PC-9 (cell line): Measurements from ENCODE around the gene TUT4. TPM values are rescaled to one million over a fixed set of nuclear protein-coding genes. Genes with fewer than 3 reads are reported as not detected.

Experiments
- BruUV-seq: library from RNA; stranded (reverse); fragments of 400-500 nt; replicated peaks from 2 replicates; lab custom pipeline; 2021; lab: Mats Ljungman, UMichigan
- CTCF ChIA-PET: fragments of 300-600 bp; sonication (Branson Sonifier 250); formaldehyde crosslinking; loops from one replicate; lab custom pipeline; 2022; ENCODE audit warnings: antibody characterized with exemption; lab: Charles Lee
- POLR2A ChIA-PET: fragments of 300-600 bp; sonication (Branson Sonifier 250); formaldehyde crosslinking; loops from one replicate; lab custom pipeline; 2022; ENCODE audit warnings: antibody characterized with exemption; ENCODE audit not compliant: unreplicated experiment; lab: Charles Lee
- DNase-seq, 2 experiments: peaks; one replicate each; pipeline versions ENCODE4 v3.0.0 to v3.0.0-alpha.2; 2015 to 2022; ENCODE audit warnings: mixed read lengths in 1 of 2
- H2AFZ ChIP-seq: fragments of 200-600 bp; sonication (generic); 2 replicates; pipeline ENCODE4 v1.8.1; 2017; ENCODE audit warnings: antibody characterized with exemption
- H3F3A ChIP-seq: fragments of 200-600 bp; sonication (generic); 2 replicates; pipeline ENCODE4 v1.8.1; 2017; ENCODE audit warnings: antibody characterized with exemption, mild to moderate bottlenecking, low read depth; ENCODE audit not compliant: insufficient read depth
- H3K27ac ChIP-seq: fragments of 200-600 bp; sonication (generic); 2 replicates; pipeline ENCODE4 v1.6.1; 2016; ENCODE audit warnings: mixed run types
- H3K27me3 ChIP-seq: fragments of 200-600 bp; sonication (generic); 2 replicates; pipeline ENCODE4 v1.6.1; 2016; ENCODE audit warnings: low read depth, mixed run types; ENCODE audit not compliant: insufficient read depth
- H3K36me3 ChIP-seq: fragments of 200-600 bp; sonication (generic); 2 replicates; pipeline ENCODE4 v1.6.1; 2016; ENCODE audit warnings: low read depth, mixed run types
- H3K4me1 ChIP-seq: fragments of 200-600 bp; sonication (generic); replicated peaks from 2 replicates; pipeline ENCODE4 v1.6.1; 2016; ENCODE audit warnings: mixed run types; ENCODE audit not compliant: insufficient read depth
- H3K4me2 ChIP-seq: fragments of 200-600 bp; sonication (generic); 2 replicates; pipeline ENCODE4 v1.6.1; 2017; ENCODE audit warnings: mixed run types
- H3K4me3 ChIP-seq: fragments of 200-600 bp; sonication (generic); 2 replicates; pipeline ENCODE4 v1.6.1; 2016; ENCODE audit warnings: mixed run types
- H3K79me2 ChIP-seq: fragments of 200-600 bp; sonication (generic); 2 replicates; pipeline ENCODE4 v1.6.1; 2017; ENCODE audit warnings: low read depth, mixed run types
- H3K9me2 ChIP-seq: fragments of 200-600 bp; sonication (generic); 2 replicates; pipeline ENCODE4 v1.8.1; 2017; ENCODE audit warnings: mild to moderate bottlenecking; ENCODE audit not compliant: insufficient read depth
- H3K9me3 ChIP-seq: fragments of 200-600 bp; sonication (generic); 2 replicates; pipeline ENCODE4 v1.8.1; 2016; ENCODE audit warnings: low read depth; ENCODE audit not compliant: insufficient read depth
- H4K20me1 ChIP-seq: fragments of 200-600 bp; sonication (generic); 2 replicates; pipeline ENCODE4 v1.8.1; 2017; ENCODE audit not compliant: insufficient read depth
- CTCF ChIP-seq: fragments of 200-600 bp; sonication (generic); conservative IDR thresholded peaks from 2 replicates; pipeline ENCODE4 v1.6.1; 2017; ENCODE audit warnings: mixed run types, antibody characterized with exemption, mild to moderate bottlenecking, moderate library complexity
- EZH2 ChIP-seq: fragments of 200-600 bp; sonication (generic); IDR thresholded peaks from 2 replicates; pipeline ENCODE4 v1.8.0; 2017; ENCODE audit warnings: antibody characterized with exemption, low read depth
- intact Hi-C: fragments of 100-400 bp; cut with micrococcal nuclease; formaldehyde crosslinking; loops from one replicate; pipeline ENCODE4 v1.10.0; 2022; ENCODE audit not compliant: unreplicated experiment
- total RNA-seq: library from RNA; stranded (reverse); gene quantifications from 2 replicates; pipeline ENCODE4 v1.2.3, GENCODE V29; 2021

TUT4 gene
- total RNA-seq, 1 experiment from 2014 or later, result 78.3 TPM

DNA sequence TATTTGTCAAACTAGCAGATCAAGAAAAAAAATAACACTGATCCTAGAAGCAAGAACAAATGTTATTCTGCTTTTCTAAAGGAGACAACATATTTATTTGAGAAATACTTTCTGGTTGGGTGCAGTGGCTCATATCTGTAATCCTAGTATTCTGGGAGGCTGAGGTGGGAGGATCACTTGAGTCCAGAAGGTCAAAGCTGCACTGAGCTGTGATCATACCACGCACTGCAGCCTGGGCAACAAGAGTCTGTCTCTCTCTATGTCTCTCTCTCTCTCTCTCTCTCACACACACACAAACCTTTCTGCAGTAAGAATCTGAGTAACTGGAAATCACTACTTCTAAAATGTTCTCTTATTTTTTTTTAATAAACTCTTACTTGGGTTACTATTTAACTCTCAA is 117.2 kb downstream of the TUT4 start:
- Histone ChIP-seq H3K4me2 (no peak overlapping the region), H3K9me2 (no peaks in the 10 kb centered on the region), H3K27ac (no peak overlapping the region), H3K4me3 (no peak overlapping the region), H3F3A (no peaks in the 10 kb centered on the region), H3K36me3 (peaks cover 15% of the 10 kb centered on the region; the same call in 1 of the 2 replicates), H3K27me3 (no peaks in the 10 kb centered on the region), H3K79me2 (no peaks in the 10 kb centered on the region), H4K20me1 (no peaks in the 10 kb centered on the region), H3K9me3 (0 out of 2 replicates have a peak, but pooled peaks cover 3% of the 10 kb centered on the region), H3K4me1 (no peaks in the 10 kb centered on the region), H2AFZ (no peak overlapping the region)
- no peak for TF ChIP-seq EZH2
- TF ChIP-seq CTCF, result no peak
- no TSS peak for BruUV-seq
- ChIA-PET POLR2A (no interaction called here), CTCF (no interaction called here)
- intact Hi-C loops, result no loop called here
- DNase-seq, result no peak

DNA sequence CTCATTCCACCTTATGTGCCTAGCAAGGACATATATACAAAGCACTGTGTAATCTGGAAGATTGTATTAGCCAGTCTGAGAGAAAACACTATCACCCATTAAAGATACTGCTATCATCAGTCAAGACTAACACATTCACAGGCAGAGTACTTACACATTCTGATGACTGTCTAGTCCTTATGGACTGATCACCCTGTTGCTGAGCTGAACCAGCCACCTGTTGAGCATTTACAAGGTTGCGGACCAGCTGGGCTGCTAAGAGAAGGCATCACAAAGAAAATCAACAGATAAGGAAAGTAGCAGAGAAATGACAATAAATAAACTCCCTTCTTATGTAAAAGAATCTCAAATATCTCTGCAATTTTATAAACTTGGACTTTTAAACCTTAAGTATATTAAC is 117.7 kb downstream of the TUT4 start:
- no peak overlapping the region for H3K27ac ChIP-seq
- ChIA-PET POLR2A (no interaction called here), CTCF (no interaction called here)
- H4K20me1 ChIP-seq, result no peaks in the 10 kb centered on the region
- intact Hi-C loops, result no loop called here
- no peaks in the 10 kb centered on the region for H3F3A ChIP-seq
- no peaks in the 10 kb centered on the region for H3K79me2 ChIP-seq
- no peaks in the 10 kb centered on the region for H3K9me2 ChIP-seq
- H3K4me1 ChIP-seq, result no peaks in the 10 kb centered on the region
- H2AFZ ChIP-seq, result no peak overlapping the region
- no peak overlapping the region for H3K4me3 ChIP-seq
- DNase-seq, result no peak
- H3K4me2 ChIP-seq, result no peak overlapping the region
- no peaks in the 10 kb centered on the region for H3K27me3 ChIP-seq
- TF ChIP-seq CTCF, result no peak
- no peak for TF ChIP-seq EZH2
- H3K36me3 ChIP-seq, result peaks cover 20% of the 10 kb centered on the region; the same call in 1 of the 2 replicates
- BruUV-seq, result no TSS peak
- H3K9me3 ChIP-seq, result 0 out of 2 replicates have a peak, but pooled peaks cover 3% of the 10 kb centered on the region

- H3K4me3 ChIP-seq, result no peak overlapping the region
- H4K20me1 ChIP-seq, result no peaks in the 10 kb centered on the region
- CTCF ChIA-PET, result no interaction called here
- no peaks in the 10 kb centered on the region for H3K9me2 ChIP-seq
- DNase-seq, result no peak
- intact Hi-C loops, result no loop called here
- POLR2A ChIA-PET, result no interaction called here
- H3F3A ChIP-seq, result peaks cover 1% of the 10 kb centered on the region; the same call in 1 of the 2 replicates
- H3K79me2 ChIP-seq, result no peaks in the 10 kb centered on the region
- peaks cover 17% of the 10 kb centered on the region; the same call in 1 of the 2 replicates for H3K36me3 ChIP-seq
- H3K9me3 ChIP-seq, result 0 out of 2 replicates have a peak, but pooled peaks cover 3% of the 10 kb centered on the region
- no peak overlapping the region for H2AFZ ChIP-seq
- H3K27ac ChIP-seq, result no peak overlapping the region
- H3K4me1 ChIP-seq, result no peaks in the 10 kb centered on the region
- TF ChIP-seq CTCF, result no peak
- no TSS peak for BruUV-seq
- H3K4me2 ChIP-seq, result no peak overlapping the region
- no peaks in the 10 kb centered on the region for H3K27me3 ChIP-seq
Observed at GRCh38 chr1:52432807-52433206, 120.1 kb downstream of the TUT4 start.
